MM.1S (cell line): Measurements from ENCODE around the gene ADAM21.

Source experiments
- EZH2phosphoT487 ChIP-seq: fragments of 300-600 bp; sonication (generic); IDR thresholded peaks from 2 replicates; pipeline ENCODE4 v1.6.1; 2018; ENCODE audit warnings: antibody characterized with exemption, low read length
- TF ChIP-seq, protein P1 (sequence below): fragments of 300-600 bp; sonication (generic); IDR thresholded peaks from 2 replicates; pipeline ENCODE4 v1.5.1; 2016; ENCODE audit warnings: antibody characterized with exemption, low read length, mixed read lengths

- TF ChIP-seq, protein P1, sequence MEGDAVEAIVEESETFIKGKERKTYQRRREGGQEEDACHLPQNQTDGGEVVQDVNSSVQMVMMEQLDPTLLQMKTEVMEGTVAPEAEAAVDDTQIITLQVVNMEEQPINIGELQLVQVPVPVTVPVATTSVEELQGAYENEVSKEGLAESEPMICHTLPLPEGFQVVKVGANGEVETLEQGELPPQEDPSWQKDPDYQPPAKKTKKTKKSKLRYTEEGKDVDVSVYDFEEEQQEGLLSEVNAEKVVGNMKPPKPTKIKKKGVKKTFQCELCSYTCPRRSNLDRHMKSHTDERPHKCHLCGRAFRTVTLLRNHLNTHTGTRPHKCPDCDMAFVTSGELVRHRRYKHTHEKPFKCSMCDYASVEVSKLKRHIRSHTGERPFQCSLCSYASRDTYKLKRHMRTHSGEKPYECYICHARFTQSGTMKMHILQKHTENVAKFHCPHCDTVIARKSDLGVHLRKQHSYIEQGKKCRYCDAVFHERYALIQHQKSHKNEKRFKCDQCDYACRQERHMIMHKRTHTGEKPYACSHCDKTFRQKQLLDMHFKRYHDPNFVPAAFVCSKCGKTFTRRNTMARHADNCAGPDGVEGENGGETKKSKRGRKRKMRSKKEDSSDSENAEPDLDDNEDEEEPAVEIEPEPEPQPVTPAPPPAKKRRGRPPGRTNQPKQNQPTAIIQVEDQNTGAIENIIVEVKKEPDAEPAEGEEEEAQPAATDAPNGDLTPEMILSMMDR, result no peak
- TF ChIP-seq EZH2phosphoT487, result no peak
These were observed 2.8 kb downstream of the ADAM21 start for GRCh38 chr14:70454731-70455130.
